GM12874 (cell line): ENCODE measurements around the gene KY.

ENCODE experiments used
- CTCF ChIP-seq: IDR thresholded peaks from 2 replicates; pipeline ENCODE4 v1.5.1; 2011; ENCODE audit warnings: low read depth, mild to moderate bottlenecking, control low read depth, low read length, moderate library complexity; ENCODE audit not compliant: insufficient read depth

Gene KY

GRCh38 chr3:134603956-134604355 lies 46.9 kb downstream of the KY start:
- TF ChIP-seq CTCF = no peak

- no peak for TF ChIP-seq CTCF
Observed at GRCh38 chr3:134603480-134603879, 47.3 kb downstream of the KY start.

- TF ChIP-seq CTCF = no peak
Observed at GRCh38 chr3:134602440-134602814, 48.4 kb downstream of the KY start.

GRCh38 chr3:134601539-134602439 lies 49.0 kb downstream of the KY start:
- TF ChIP-seq CTCF = no peak

GRCh38 chr3:134600685-134601463 lies 49.9 kb downstream of the KY start:
- TF ChIP-seq CTCF = peak; percentile 91

GRCh38 chr3:134600206-134600605 lies 50.6 kb downstream of the KY start:
- TF ChIP-seq CTCF = no peak

- no peak for TF ChIP-seq CTCF
Observed at GRCh38 chr3:134598763-134599545, 51.9 kb downstream of the KY start.
